Parathyroid adenoma (tissue), 2 donors: Measurements from ENCODE around the gene AP1G1.

Experiments
- H2AFZ ChIP-seq: fragments of 300-600 bp; sonication (generic); one replicate; pipeline ENCODE4 v1.7.0; 2017; ENCODE audit warnings: antibody characterized with exemption, mild to moderate bottlenecking
- H3K27ac ChIP-seq: fragments of 300-600 bp; sonication (generic); one replicate; pipeline ENCODE4 v1.7.0; 2017
- H3K27me3 ChIP-seq: fragments of 300-600 bp; sonication (generic); one replicate; pipeline ENCODE4 v1.7.0; 2017; ENCODE audit warnings: low read length; ENCODE audit not compliant: control insufficient read depth, insufficient read depth
- H3K36me3 ChIP-seq: fragments of 300-600 bp; sonication (generic); one replicate; pipeline ENCODE4 v1.7.0; 2017; ENCODE audit warnings: low read length; ENCODE audit not compliant: control insufficient read depth, insufficient read depth
- H3K4me1 ChIP-seq: fragments of 300-600 bp; sonication (generic); one replicate; pipeline ENCODE4 v1.7.0; 2017; ENCODE audit warnings: control low read depth
- H3K4me2 ChIP-seq: fragments of 300-600 bp; sonication (generic); one replicate; pipeline ENCODE4 v1.7.0; 2017; ENCODE audit warnings: low read length
- H3K4me3 ChIP-seq: fragments of 300-600 bp; sonication (generic); one replicate; pipeline ENCODE4 v1.7.0; 2017; ENCODE audit warnings: low read depth, low read length
- H3K79me2 ChIP-seq: fragments of 300-600 bp; sonication (generic); one replicate; pipeline ENCODE4 v1.7.0; 2017; ENCODE audit warnings: control low read depth
- H3K9ac ChIP-seq: fragments of 300-600 bp; sonication (generic); one replicate; pipeline ENCODE4 v1.7.0; 2017; ENCODE audit warnings: mild to moderate bottlenecking
- H3K9me3 ChIP-seq: fragments of 300-600 bp; sonication (generic); one replicate; pipeline ENCODE4 v1.7.0; 2017; ENCODE audit warnings: low read length; ENCODE audit not compliant: control insufficient read depth
- CTCF ChIP-seq: fragments of 300-600 bp; sonication (generic); IDR thresholded peaks from one replicate; pipeline ENCODE4 v1.7.0; 2017; ENCODE audit warnings: antibody characterized with exemption, mild to moderate bottlenecking
- donor health status: primary hyperparathyroidism.

The AP1G1 gene

GRCh38 chr16:71754108-71754507 is 54.5 kb downstream of the AP1G1 start:
- Histone ChIP-seq H3K9me3 (no peaks in the 10 kb centered on the region), H3K79me2 (peaks cover 7% of the 10 kb centered on the region), H3K27ac (no peak overlapping the region), H3K4me2 (no peak overlapping the region), H2AFZ (no peak overlapping the region), H3K27me3 (no peaks in the 10 kb centered on the region), H3K9ac (no peak overlapping the region), H3K36me3 (no peaks in the 10 kb centered on the region), H3K4me1 (no peaks in the 10 kb centered on the region), H3K4me3 (no peak overlapping the region)
- no peak for TF ChIP-seq CTCF

- H3K4me2 ChIP-seq, result no peak overlapping the region
- H3K36me3 ChIP-seq, result no peaks in the 10 kb centered on the region
- H3K27ac ChIP-seq, result no peak overlapping the region
- H3K27me3 ChIP-seq, result no peaks in the 10 kb centered on the region
- no peaks in the 10 kb centered on the region for H3K4me1 ChIP-seq
- no peak overlapping the region for H3K4me3 ChIP-seq
- TF ChIP-seq CTCF, result no peak
- H3K9me3 ChIP-seq, result no peaks in the 10 kb centered on the region
- H3K79me2 ChIP-seq, result peaks cover under 1% of the 10 kb centered on the region
- H2AFZ ChIP-seq, result no peak overlapping the region
- H3K9ac ChIP-seq, result no peak overlapping the region
These were observed 60.4 kb downstream of the AP1G1 start for GRCh38 chr16:71748226-71748625.

- TF ChIP-seq CTCF, result peak; percentile 82
- H3K79me2 ChIP-seq, result no peaks in the 10 kb centered on the region
- H3K27me3 ChIP-seq, result no peaks in the 10 kb centered on the region
- H3K9me3 ChIP-seq, result no peaks in the 10 kb centered on the region
- no peaks in the 10 kb centered on the region for H3K4me1 ChIP-seq
- H3K4me3 ChIP-seq, result no peak overlapping the region
- no peak overlapping the region for H3K27ac ChIP-seq
- H3K4me2 ChIP-seq, result no peak overlapping the region
- no peaks in the 10 kb centered on the region for H3K36me3 ChIP-seq
- H3K9ac ChIP-seq, result no peak overlapping the region
- no peak overlapping the region for H2AFZ ChIP-seq
These were observed 62.1 kb downstream of the AP1G1 start for GRCh38 chr16:71746442-71747046.

- Histone ChIP-seq H3K27me3 (no peaks in the 10 kb centered on the region), H3K27ac (no peak overlapping the region), H3K9me3 (no peaks in the 10 kb centered on the region), H2AFZ (no peak overlapping the region), H3K4me1 (no peaks in the 10 kb centered on the region), H3K4me3 (no peak overlapping the region), H3K36me3 (no peaks in the 10 kb centered on the region), H3K4me2 (no peak overlapping the region), H3K9ac (no peak overlapping the region), H3K79me2 (peaks cover 4% of the 10 kb centered on the region)
- no peak for TF ChIP-seq CTCF
These were observed 69.8 kb downstream of the AP1G1 start for GRCh38 chr16:71738855-71739254.

GRCh38 chr16:71737501-71737900 is 71.1 kb downstream of the AP1G1 start:
- Histone ChIP-seq H3K36me3 (no peaks in the 10 kb centered on the region), H3K79me2 (peaks cover 4% of the 10 kb centered on the region), H3K9ac (no peak overlapping the region), H3K27ac (no peak overlapping the region), H3K4me1 (no peaks in the 10 kb centered on the region), H3K4me3 (no peak overlapping the region), H3K9me3 (no peaks in the 10 kb centered on the region), H3K4me2 (no peak overlapping the region), H2AFZ (no peak overlapping the region), H3K27me3 (no peaks in the 10 kb centered on the region)
- TF ChIP-seq CTCF, result no peak
